Stomach smooth muscle (tissue), 2 donors: ENCODE results near the gene CNGA1.

Experiments
- H3K27ac ChIP-seq: one replicate; pipeline ENCODE4 v1.7.0; 2013; ENCODE audit warnings: mild to moderate bottlenecking, low read length, inconsistent platforms
- H3K27me3 ChIP-seq, 2 donors: one replicate each; pipeline ENCODE4 v1.7.0; 2013; ENCODE audit warnings: low read length in 2 of 2; ENCODE audit not compliant: insufficient read depth in 2 of 2, control insufficient read depth in 1 of 2
- H3K36me3 ChIP-seq, 2 donors: one replicate each; pipeline ENCODE4 v1.7.0; 2013; ENCODE audit warnings: low read length in 2 of 2; ENCODE audit not compliant: control insufficient read depth in 2 of 2, insufficient read depth in 2 of 2
- H3K4me1 ChIP-seq: one replicate; pipeline ENCODE4 v1.7.0; 2013; ENCODE audit warnings: low read length; ENCODE audit not compliant: control insufficient read depth, insufficient read depth
- H3K4me3 ChIP-seq, 2 donors: one replicate each; pipeline ENCODE4 v1.7.0; 2013; ENCODE audit warnings: low read length in 2 of 2
- H3K9ac ChIP-seq, 2 donors: one replicate each; pipeline ENCODE4 v1.7.0; 2013; ENCODE audit warnings: low read length in 2 of 2, mild to moderate bottlenecking in 1 of 2
- H3K9me3 ChIP-seq, 2 donors: one replicate each; pipeline ENCODE4 v1.7.0; 2013; ENCODE audit warnings: low read length in 2 of 2; ENCODE audit not compliant: control insufficient read depth in 2 of 2
- donor health status: healthy.
- donor health status: Pancreatic carcinoma.

Gene CNGA1

GRCh38 chr4:48030470-48030869, 14.0 kb upstream of the CNGA1 start:
- Histone ChIP-seq H3K4me3 (no peak overlapping the region), H3K9me3 (no peaks in the 10 kb centered on the region), H3K27me3 (no peaks in the 10 kb centered on the region), H3K9ac (no peak overlapping the region), H3K4me1 (no peaks in the 10 kb centered on the region), H3K27ac (no peak overlapping the region), H3K36me3 (no peaks in the 10 kb centered on the region)

DNA sequence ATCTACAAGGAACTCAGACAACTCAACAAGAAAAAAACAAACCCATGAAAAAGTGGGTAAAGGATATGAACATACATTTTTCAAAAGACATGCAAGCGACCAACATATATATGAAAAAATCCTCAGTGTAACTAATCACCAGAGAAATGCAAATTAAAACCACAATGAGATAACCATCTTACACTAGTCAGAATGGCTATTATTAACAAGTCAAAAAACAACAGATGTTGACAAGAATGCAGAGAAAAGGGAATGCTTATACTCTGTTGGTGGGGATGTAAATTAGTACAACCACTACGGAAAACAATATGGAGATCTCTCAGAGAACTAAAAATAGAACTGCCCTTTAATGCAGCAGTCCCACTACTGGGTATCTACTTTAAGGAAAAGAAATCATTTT, 12.2 kb upstream of the CNGA1 start:
- Histone ChIP-seq H3K27me3 (peaks cover 0 to 3% of the 10 kb centered on the region in 2 donors), H3K9ac (no peak overlapping the region), H3K9me3 (no peaks in the 10 kb centered on the region), H3K4me3 (no peak overlapping the region), H3K36me3 (no peaks in the 10 kb centered on the region), H3K4me1 (no peaks in the 10 kb centered on the region), H3K27ac (no peak overlapping the region)

GRCh38 chr4:48027653-48028052, 11.2 kb upstream of the CNGA1 start:
- Histone ChIP-seq H3K9ac (no peak overlapping the region), H3K36me3 (no peaks in the 10 kb centered on the region), H3K27me3 (peaks cover 0 to 3% of the 10 kb centered on the region in 2 donors), H3K27ac (no peak overlapping the region), H3K4me1 (no peaks in the 10 kb centered on the region), H3K4me3 (no peak overlapping the region), H3K9me3 (no peaks in the 10 kb centered on the region)

DNA sequence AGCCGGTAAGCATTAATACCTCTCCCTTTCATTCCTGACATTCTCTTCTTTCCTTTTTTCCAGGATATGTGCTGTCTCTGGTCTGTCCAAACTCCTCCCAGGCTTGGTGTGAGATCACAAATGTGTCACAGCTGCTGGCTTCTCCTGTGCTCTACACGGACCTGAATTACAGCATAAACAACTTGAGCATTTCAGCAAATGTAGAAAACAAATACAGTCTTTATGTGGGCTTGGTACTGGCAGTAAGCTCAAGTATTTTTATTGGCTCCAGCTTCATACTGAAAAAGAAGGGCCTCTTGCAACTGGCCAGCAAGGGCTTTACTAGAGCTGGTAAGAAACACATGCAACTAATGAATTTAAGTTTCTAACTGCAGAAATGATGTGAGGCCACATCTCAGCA, 8.5 kb upstream of the CNGA1 start:
- Histone ChIP-seq H3K27ac (no peak overlapping the region), H3K4me1 (no peaks in the 10 kb centered on the region), H3K36me3 (no peaks in the 10 kb centered on the region), H3K4me3 (no peak overlapping the region), H3K9ac (no peak overlapping the region), H3K9me3 (no peaks in the 10 kb centered on the region), H3K27me3 (peaks cover 0 to 3% of the 10 kb centered on the region in 2 donors)

GRCh38 chr4:48024522-48024921, 8.0 kb upstream of the CNGA1 start:
- Histone ChIP-seq H3K36me3 (no peaks in the 10 kb centered on the region), H3K9ac (no peak overlapping the region)

DNA sequence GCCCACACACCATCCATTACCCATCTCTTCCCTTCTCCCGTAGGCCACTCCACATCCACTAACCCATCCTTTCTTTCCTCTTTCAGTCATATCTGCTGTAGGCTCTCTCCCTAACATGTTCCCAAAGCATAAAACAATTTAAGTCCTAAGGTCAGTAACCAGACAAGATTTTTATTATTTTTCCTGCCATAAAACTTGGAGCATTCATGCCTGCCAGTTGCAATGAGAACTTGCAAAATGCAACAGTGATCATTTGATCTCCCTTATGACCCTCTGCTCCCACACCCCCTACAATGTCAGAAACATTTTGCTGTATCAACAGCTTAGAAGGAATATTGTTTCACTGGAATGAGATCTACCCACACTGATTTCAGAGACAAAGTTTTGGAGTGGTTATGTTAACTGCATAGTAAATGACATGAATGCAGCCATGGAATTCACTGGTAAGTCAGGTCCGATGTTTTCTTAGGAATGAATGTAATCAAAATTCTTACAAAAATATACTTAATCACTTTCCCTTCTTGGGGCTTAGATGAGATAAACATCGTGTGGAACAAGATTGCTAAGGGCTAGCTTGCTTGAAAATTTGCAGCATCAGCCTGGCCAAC, 5.8 kb upstream of the CNGA1 start:
- Histone ChIP-seq H3K4me1 (no peaks in the 10 kb centered on the region), H3K27ac (no peak overlapping the region), H3K9me3 (no peaks in the 10 kb centered on the region), H3K4me3 (no peak overlapping the region), H3K36me3 (no peaks in the 10 kb centered on the region), H3K9ac (no peak overlapping the region), H3K27me3 (peaks cover 3 to 10% of the 10 kb centered on the region in 2 donors)

More at GRCh38 chr4:48024522-48024921, 8.0 kb upstream of the CNGA1 start:
- H3K9me3 ChIP-seq = no peaks in the 10 kb centered on the region
- H3K27ac ChIP-seq = no peak overlapping the region
- no peaks in the 10 kb centered on the region for H3K4me1 ChIP-seq
- H3K4me3 ChIP-seq = no peak overlapping the region
- H3K27me3 ChIP-seq = peaks cover 0 to 3% of the 10 kb centered on the region in 2 donors

- Histone ChIP-seq H3K27ac (no peak overlapping the region), H3K27me3 (peaks cover 7 to 17% of the 10 kb centered on the region in 2 donors), H3K36me3 (no peaks in the 10 kb centered on the region), H3K9me3 (no peaks in the 10 kb centered on the region), H3K9ac (no peak overlapping the region), H3K4me3 (no peak overlapping the region), H3K4me1 (peaks cover 8% of the 10 kb centered on the region)
Observed at GRCh38 chr4:48021100-48021499, 4.6 kb upstream of the CNGA1 start.

- Histone ChIP-seq H3K9ac (no peak overlapping the region), H3K27me3 (peaks cover 9 to 17% of the 10 kb centered on the region in 2 donors), H3K36me3 (no peaks in the 10 kb centered on the region), H3K4me1 (peaks cover 8% of the 10 kb centered on the region), H3K4me3 (no peak overlapping the region), H3K27ac (no peak overlapping the region), H3K9me3 (no peaks in the 10 kb centered on the region)
Observed at GRCh38 chr4:48018112-48018511, 1.6 kb upstream of the CNGA1 start.

DNA sequence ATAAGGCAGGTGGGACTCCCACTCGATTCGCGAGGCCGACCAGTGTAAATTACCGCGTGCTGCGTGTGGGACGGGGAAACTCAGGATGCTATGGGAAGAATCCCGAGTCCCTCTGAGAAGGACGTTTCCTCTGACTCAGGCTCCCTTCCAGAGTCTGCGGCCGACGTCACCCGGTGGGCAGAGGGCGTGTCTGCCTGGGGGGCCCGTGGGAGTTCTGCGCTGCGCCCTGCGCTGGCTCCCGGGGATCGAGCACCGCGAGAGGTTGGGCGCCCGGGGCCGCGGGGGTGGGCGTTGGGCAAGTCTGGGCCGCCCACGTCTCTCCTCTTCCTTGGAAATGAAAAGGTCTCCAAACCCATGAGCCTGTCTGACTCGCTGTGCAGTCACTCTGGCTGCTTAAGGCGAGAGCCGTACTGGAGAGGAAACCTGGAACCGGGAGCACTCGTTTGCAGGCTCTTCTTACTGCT, 659 bp upstream of the CNGA1 start:
- Histone ChIP-seq H3K4me3 (peak overlapping the region; percentile 75 to 83), H3K27ac (no peak overlapping the region), H3K9me3 (no peaks in the 10 kb centered on the region), H3K36me3 (no peaks in the 10 kb centered on the region), H3K4me1 (peaks cover 8% of the 10 kb centered on the region), H3K9ac (peak overlapping the region in 1 of 2 donors; percentile 7), H3K27me3 (peaks cover 9 to 17% of the 10 kb centered on the region in 2 donors)

- no peak overlapping the region for H3K27ac ChIP-seq
- H3K27me3 ChIP-seq = peaks cover 9 to 17% of the 10 kb centered on the region in 2 donors
- H3K4me3 ChIP-seq = no peak overlapping the region
- no peaks in the 10 kb centered on the region for H3K36me3 ChIP-seq
- no peak overlapping the region for H3K9ac ChIP-seq
- H3K9me3 ChIP-seq = no peaks in the 10 kb centered on the region
- peaks cover 8% of the 10 kb centered on the region for H3K4me1 ChIP-seq
Observed at GRCh38 chr4:48015678-48016077, 803 bp downstream of the CNGA1 start.

GRCh38 chr4:48015216-48015615, 1.3 kb downstream of the CNGA1 start:
- H3K27ac ChIP-seq = no peak overlapping the region
- H3K36me3 ChIP-seq = no peaks in the 10 kb centered on the region
- no peaks in the 10 kb centered on the region for H3K9me3 ChIP-seq
- no peak overlapping the region for H3K9ac ChIP-seq
- H3K4me1 ChIP-seq = peaks cover 8% of the 10 kb centered on the region
- peaks cover 9 to 17% of the 10 kb centered on the region in 2 donors for H3K27me3 ChIP-seq
- H3K4me3 ChIP-seq = no peak overlapping the region
